MCF 10A (cell line): ENCODE data around the gene CHIC2. TPM values are rescaled to one million over a fixed set of nuclear protein-coding genes. Genes with fewer than 3 reads are reported as not detected.
A peak's percentile ranks its signal among the peaks of the same experiment; 100 is the strongest.

ENCODE experiments used
- BruUV-seq: library from RNA; stranded (reverse); fragments of 400-500 nt; replicated peaks from 2 replicates; lab custom pipeline; 2021; lab: Mats Ljungman, UMichigan
- CTCF ChIA-PET: fragments of 300-600 bp; sonication (Branson Sonifier 250); formaldehyde crosslinking; extraction: SDS; loops from one replicate; lab custom pipeline; 2021; ENCODE audit warnings: antibody characterized with exemption, inconsistent platforms; lab: Yijun Ruan, JAX
- POLR2A ChIA-PET: fragments of 300-600, 350-650 bp; sonication (Branson Sonifier 250); formaldehyde crosslinking; extraction: SDS; loops from one replicate; lab custom pipeline; 2020; ENCODE audit warnings: antibody characterized with exemption, inconsistent platforms; lab: Yijun Ruan, JAX
- DNase-seq: peaks from one replicate; pipeline ENCODE4 v3.0.0-alpha.2; 2018; ENCODE audit not compliant: unreplicated experiment
- H3K27ac Mint-ChIP-seq: one replicate; pipeline ENCODE4 v1.8.0; 2022; ENCODE audit warnings: mild to moderate bottlenecking, low read depth, mixed read lengths; ENCODE audit not compliant: unreplicated experiment
- H3K27me3 Mint-ChIP-seq: one replicate; pipeline ENCODE4 v1.8.0; 2022; ENCODE audit warnings: mixed read lengths; ENCODE audit not compliant: insufficient read depth, unreplicated experiment
- H3K36me3 Mint-ChIP-seq: one replicate; pipeline ENCODE4 v1.8.0; 2022; ENCODE audit warnings: mild to moderate bottlenecking, moderate library complexity, mixed read lengths; ENCODE audit not compliant: insufficient read depth, unreplicated experiment
- H3K4me1 Mint-ChIP-seq: one replicate; pipeline ENCODE4 v1.8.0; 2022; ENCODE audit warnings: mixed read lengths; ENCODE audit not compliant: insufficient read depth, unreplicated experiment
- H3K4me3 Mint-ChIP-seq: one replicate; pipeline ENCODE4 v1.8.0; 2022; ENCODE audit warnings: mild to moderate bottlenecking, moderate library complexity, mixed read lengths; ENCODE audit not compliant: unreplicated experiment
- H3K9me3 Mint-ChIP-seq: one replicate; pipeline ENCODE4 v1.8.0; 2022; ENCODE audit warnings: mixed read lengths; ENCODE audit not compliant: unreplicated experiment
- CTCF ChIP-seq: fragments of 200-600 bp; IDR thresholded peaks from one replicate; pipeline ENCODE4 v1.8.0; 2022; ENCODE audit warnings: antibody characterized with exemption, mild to moderate bottlenecking; ENCODE audit not compliant: unreplicated experiment
- intact Hi-C: fragments of 100-400 bp; cut with micrococcal nuclease; formaldehyde crosslinking; loops from 2 replicates; pipeline ENCODE4 v1.14.1; 2022
- total RNA-seq: library from RNA; stranded (reverse); gene quantifications from 2 replicates; pipeline ENCODE4 v1.2.3, GENCODE V29; 2022

CHIC2 gene
- total RNA-seq, 1 experiment from 2014 or later: 59.4 TPM

- Mint-ChIP-seq H3K27me3 (peaks cover 10% of the 10 kb centered on the region), H3K4me1 (no peaks in the 10 kb centered on the region), H3K36me3 (no peaks in the 10 kb centered on the region), H3K9me3 (no peaks in the 10 kb centered on the region), H3K27ac (no peak overlapping the region), H3K4me3 (peak overlapping the region; percentile 57)
- intact Hi-C loops: no loop called here
- CTCF ChIA-PET: interaction anchor here (0.7 kb wide), 2 partner anchors 14 to 169 kb away, joined by 3 read pairs; no protein-coding TSS in a partner anchor
- POLR2A ChIA-PET: interaction anchor here (1.3 kb wide), 1 partner anchor 9 kb away, joined by 4 read pairs; no protein-coding TSS in a partner anchor
- no TSS peak for BruUV-seq
- no peak for DNase-seq
- no peak for TF ChIP-seq CTCF
Measured at GRCh38 chr4:54099287-54099747, 34.9 kb upstream of the CHIC2 start.

GRCh38 chr4:54098375-54098774 is 34.0 kb upstream of the CHIC2 start:
- CTCF ChIA-PET: interaction anchor here (0.7 kb wide), 1 partner anchor 13 kb away, joined by 3 read pairs; no protein-coding TSS in a partner anchor
- no peak for TF ChIP-seq CTCF
- DNase-seq: no peak
- POLR2A ChIA-PET: interaction anchor here (1.3 kb wide), 1 partner anchor 8 kb away, joined by 4 read pairs; no protein-coding TSS in a partner anchor
- Mint-ChIP-seq H3K4me1 (no peaks in the 10 kb centered on the region), H3K36me3 (no peaks in the 10 kb centered on the region), H3K27ac (no peak overlapping the region), H3K9me3 (no peaks in the 10 kb centered on the region), H3K27me3 (peaks cover 10% of the 10 kb centered on the region), H3K4me3 (no peak overlapping the region)
- BruUV-seq: no TSS peak
- intact Hi-C loops: no loop called here

GRCh38 chr4:54097152-54097551 is 32.7 kb upstream of the CHIC2 start:
- Mint-ChIP-seq H3K36me3 (no peaks in the 10 kb centered on the region), H3K4me3 (no peak overlapping the region), H3K27ac (no peak overlapping the region), H3K27me3 (peaks cover 10% of the 10 kb centered on the region), H3K4me1 (no peaks in the 10 kb centered on the region), H3K9me3 (no peaks in the 10 kb centered on the region)
- TF ChIP-seq CTCF: no peak
- ChIA-PET CTCF (interaction anchor here (0.7 to 1.2 kb wide), 2 partner anchors 12 to 168 kb away, joined by 3 to 4 read pairs; no protein-coding TSS in a partner anchor), POLR2A (no interaction called here)
- no TSS peak for BruUV-seq
- no peak for DNase-seq
- intact Hi-C loops: no loop called here

- ChIA-PET POLR2A (no interaction called here), CTCF (interaction anchor here (0.7 to 1.2 kb wide), 2 partner anchors 11 to 167 kb away, joined by 3 to 4 read pairs; no protein-coding TSS in a partner anchor)
- BruUV-seq: no TSS peak
- H3K9me3 Mint-ChIP-seq: no peaks in the 10 kb centered on the region
- H3K4me1 Mint-ChIP-seq: peaks cover 5% of the 10 kb centered on the region
- H3K4me3 Mint-ChIP-seq: no peak overlapping the region
- intact Hi-C loops: no loop called here
- no peak for DNase-seq
- peaks cover 10% of the 10 kb centered on the region for H3K27me3 Mint-ChIP-seq
- TF ChIP-seq CTCF: no peak
- H3K27ac Mint-ChIP-seq: no peak overlapping the region
- H3K36me3 Mint-ChIP-seq: no peaks in the 10 kb centered on the region
Measured at GRCh38 chr4:54096295-54096962, 32.0 kb upstream of the CHIC2 start.
